Retinal pigment epithelial cell (primary cell): ENCODE data around the gene DHRS7B.
A peak's percentile ranks its signal among the peaks of the same experiment; 100 is the strongest.
"Not testable (repeated sequence)": the region's sequence is repeated elsewhere in the genome, so short reads cannot be mapped to it uniquely, and the experiment has no call there.

ENCODE experiments used
- DNase-seq: peaks from one replicate; pipeline ENCODE4 v3.0.0-alpha.2; 2010; ENCODE audit warnings: low read depth
- H3K4me3 ChIP-seq: 2 replicates; pipeline ENCODE4 v1.5.1; 2011; ENCODE audit warnings: mild to moderate bottlenecking, low read length, control low read depth, moderate library complexity
- CTCF ChIP-seq: conservative IDR thresholded peaks from 2 replicates; pipeline ENCODE4 v1.5.1; 2011; ENCODE audit warnings: low read depth, low read length, control low read depth, inconsistent platforms

Gene DHRS7B, protein sequence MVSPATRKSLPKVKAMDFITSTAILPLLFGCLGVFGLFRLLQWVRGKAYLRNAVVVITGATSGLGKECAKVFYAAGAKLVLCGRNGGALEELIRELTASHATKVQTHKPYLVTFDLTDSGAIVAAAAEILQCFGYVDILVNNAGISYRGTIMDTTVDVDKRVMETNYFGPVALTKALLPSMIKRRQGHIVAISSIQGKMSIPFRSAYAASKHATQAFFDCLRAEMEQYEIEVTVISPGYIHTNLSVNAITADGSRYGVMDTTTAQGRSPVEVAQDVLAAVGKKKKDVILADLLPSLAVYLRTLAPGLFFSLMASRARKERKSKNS

DNA sequence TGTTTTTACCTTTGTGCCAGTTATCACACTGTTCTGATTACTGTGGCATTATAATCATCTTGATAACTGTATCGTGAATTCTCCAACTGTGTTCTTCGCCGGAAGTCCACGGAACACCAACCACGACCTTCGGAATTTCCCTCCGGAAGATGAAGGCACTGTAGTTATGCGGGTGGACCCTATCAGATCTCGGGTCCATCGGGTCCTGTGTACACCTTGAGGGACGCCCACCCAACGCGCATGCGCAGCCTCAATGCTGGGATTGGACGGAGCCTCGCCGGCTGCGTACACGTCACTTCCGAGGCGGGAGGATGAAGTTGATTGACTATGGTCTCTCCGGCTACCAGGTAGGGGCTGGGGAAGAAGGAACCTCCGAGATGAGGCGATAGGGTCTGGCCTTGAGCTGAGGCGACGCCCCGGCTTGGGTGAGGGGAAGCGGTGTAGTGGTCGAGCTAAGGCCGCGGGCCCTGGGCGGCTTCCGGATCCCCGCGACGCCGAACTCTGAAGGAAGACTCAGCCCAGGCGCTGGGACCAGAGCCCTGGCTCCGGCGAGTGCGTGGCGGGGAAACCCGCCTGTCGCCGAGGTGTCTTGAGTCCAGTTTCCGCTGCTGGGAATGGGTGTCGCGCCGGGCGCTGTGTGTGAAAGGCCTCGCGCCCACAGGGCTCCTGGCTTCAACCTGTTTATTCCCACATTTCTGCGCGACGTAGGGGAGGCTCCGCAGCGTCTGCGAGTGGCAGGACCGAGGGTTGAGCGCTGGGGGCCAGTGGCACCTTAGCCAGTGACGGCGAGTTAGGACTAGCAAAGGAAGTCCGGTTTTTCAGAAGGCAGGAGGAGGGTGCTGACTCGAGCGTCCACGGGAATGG is at the start of gene DHRS7B:
TSS of gene DHRS7B (plus strand) at position 320 of the 864 bp plus-strand sequence. CDS start at position 328, 8 bp downstream.
- H3K4me3 ChIP-seq: peak within 1 kb of the TSS; percentile 88
- TF ChIP-seq CTCF: peak; percentile 9
- peak; percentile 80 for DNase-seq

- no peak for TF ChIP-seq CTCF
- no peak for DNase-seq
- no peak overlapping the region for H3K4me3 ChIP-seq
These were observed 49.5 kb upstream of the DHRS7B start for GRCh38 chr17:21077281-21077680.

DNA sequence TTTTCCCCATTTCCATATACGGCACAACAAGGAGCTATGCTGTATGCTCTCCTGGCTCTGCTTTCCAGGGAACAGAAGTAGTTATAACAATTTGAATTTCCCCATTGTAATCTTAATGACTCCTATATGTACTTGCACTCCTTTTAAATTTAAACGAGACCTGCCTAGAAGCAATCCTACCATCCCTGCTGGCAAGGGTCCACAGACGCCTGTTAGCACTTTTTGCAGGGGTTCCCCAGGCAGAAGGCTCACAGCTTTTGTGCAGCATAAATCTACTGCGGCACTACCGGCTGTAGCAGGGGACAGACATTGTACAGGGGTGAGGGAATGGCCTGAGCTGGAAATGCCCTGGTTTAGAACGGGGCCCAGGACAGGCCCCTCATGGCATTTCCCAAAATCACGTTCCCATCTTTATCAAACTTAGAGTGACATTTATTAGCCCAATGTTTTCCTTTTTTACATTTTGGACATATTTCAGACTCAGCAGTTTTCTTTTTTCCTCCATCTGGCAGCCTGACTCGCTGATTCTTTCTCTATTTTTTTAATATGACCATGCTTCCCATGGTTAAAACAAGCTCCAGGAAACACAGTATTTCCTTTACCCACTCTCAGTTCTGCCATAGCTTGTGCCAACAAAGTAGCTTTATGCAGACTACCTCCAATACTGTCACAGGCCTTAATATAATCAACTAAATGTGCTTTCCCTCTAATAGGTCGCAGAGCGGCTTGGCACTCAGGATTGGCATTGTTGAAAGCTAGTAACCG is 48.6 kb upstream of the DHRS7B start:
- no peak for DNase-seq
- no peak overlapping the region for H3K4me3 ChIP-seq
- no peak for TF ChIP-seq CTCF

GRCh38 chr17:21079196-21079595 is 47.6 kb upstream of the DHRS7B start:
- no peak for DNase-seq
- H3K4me3 ChIP-seq: no peak overlapping the region
- TF ChIP-seq CTCF: no peak

DNA sequence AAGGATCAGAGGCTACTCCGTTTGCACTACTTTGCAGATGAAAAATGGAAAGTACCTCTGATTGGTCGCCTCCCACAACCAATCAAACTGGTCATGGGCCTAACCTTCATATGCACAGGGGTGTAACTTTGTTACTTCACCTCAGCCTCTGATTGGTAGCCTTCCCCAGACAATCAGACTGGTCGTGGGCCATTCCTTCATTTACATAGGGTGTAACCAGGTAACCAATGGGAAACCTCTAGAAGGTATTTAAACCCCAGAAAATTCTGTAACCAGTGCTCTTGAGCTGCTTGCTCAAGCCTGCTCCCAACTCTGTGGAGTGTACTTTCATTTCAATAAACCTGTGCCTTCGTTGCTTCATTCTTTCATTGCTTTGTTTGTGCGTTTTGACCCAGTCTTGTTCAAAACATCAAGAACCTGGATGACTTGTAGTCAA is 44.7 kb upstream of the DHRS7B start:
- no peak for DNase-seq
- no peak overlapping the region for H3K4me3 ChIP-seq

DNA sequence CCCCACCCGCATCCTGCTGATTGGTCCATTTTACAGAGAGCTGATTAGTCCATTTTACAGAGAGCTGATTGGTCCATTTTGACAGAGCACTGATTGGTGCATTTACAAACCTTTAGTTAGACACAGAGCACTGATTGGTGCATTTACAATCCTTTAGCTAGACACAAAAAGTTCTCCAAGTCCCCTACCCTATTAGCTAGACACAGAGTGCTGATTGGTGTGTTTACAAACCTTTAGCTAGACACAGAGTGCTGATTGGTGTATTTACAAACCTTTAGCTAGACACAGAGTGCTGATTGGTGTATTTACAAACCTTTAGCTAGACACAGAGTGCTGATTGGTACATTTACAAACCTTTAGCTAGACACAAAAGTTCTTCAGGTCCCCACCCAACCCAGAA is 41.5 kb upstream of the DHRS7B start:
- H3K4me3 ChIP-seq, DNase-seq: not testable (repeated sequence)

More for the DNA sequence above, 44.7 kb upstream of the DHRS7B start:
- TF ChIP-seq CTCF: no peak

DNA sequence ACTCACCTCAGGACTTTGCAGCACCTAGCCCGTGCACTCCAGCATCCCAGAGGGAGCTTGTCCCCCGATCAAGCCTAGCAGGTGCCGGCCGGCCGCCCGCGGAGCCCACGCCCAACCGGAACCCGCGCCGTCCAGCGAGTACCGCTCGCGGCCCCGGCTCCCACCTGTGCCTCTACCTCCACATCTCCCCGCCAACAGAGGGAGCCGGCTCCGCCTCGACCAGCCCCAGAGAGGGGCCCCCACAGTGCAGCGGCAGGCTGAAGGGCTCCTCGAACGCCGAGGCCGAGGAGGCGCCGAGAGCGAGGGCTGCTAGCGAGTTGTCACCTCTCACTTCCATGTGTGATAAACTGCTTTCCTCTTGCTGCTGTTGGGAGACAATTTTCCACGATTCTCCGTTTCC is 41.1 kb upstream of the DHRS7B start:
- DNase-seq: no peak
- TF ChIP-seq CTCF: no peak
- no peak overlapping the region for H3K4me3 ChIP-seq
